Stomach (tissue), 9 donors: ENCODE data around the gene GTF2H3. TPM values are rescaled to one million over a fixed set of nuclear protein-coding genes. Genes with fewer than 3 reads are reported as not detected.
A peak's percentile ranks its signal among the peaks of the same experiment; 100 is the strongest.

Source experiments
- DNase-seq, 2 donors: peaks; one replicate each; pipeline versions ENCODE4 v3.0.0 to v3.0.0-alpha.2; 2013 to 2019
- H3K27ac ChIP-seq, 5 donors: fragments of 200-600 bp in 4 of 5; sonication (generic) in 4 of 5; one replicate each; pipeline ENCODE4 v1.5.1; 2013 to 2019; ENCODE audit warnings: mild to moderate bottlenecking in 1 of 5, moderate library complexity in 1 of 5
- H3K27me3 ChIP-seq, 3 donors: fragments of 200-600 bp; sonication (generic); one replicate each; pipeline ENCODE4 v1.5.1; 2017 to 2019; ENCODE audit warnings: mixed run types in 1 of 3
- H3K36me3 ChIP-seq, 4 donors: fragments of 200-600 bp; sonication (generic); 1 replicate in 3 of 4; 2 replicates in 1 of 4; pipeline ENCODE4 v1.5.1; 2016 to 2019
- H3K4me1 ChIP-seq, 4 donors: fragments of 200-600 bp; sonication (generic); one replicate each; pipeline ENCODE4 v1.5.1; 2016 to 2019
- H3K4me3 ChIP-seq, 4 donors: fragments of 200-600 bp; sonication (generic) in 3 of 4; one replicate each; pipeline ENCODE4 v1.5.1; 2016 to 2019; ENCODE audit warnings: mild to moderate bottlenecking in 1 of 4
- H3K9me3 ChIP-seq, 4 donors: fragments of 200-600 bp; sonication (generic); one replicate each; pipeline ENCODE4 v1.5.1; 2016 to 2019
- EP300 ChIP-seq: sonication (generic); formaldehyde crosslinking; IDR thresholded peaks from one replicate; pipeline ENCODE4 v1.6.1; 2017; ENCODE audit warnings: antibody characterized with exemption
- POLR2A ChIP-seq, 4 donors: fragments of 450-650 bp; IDR thresholded peaks; one replicate each; pipeline ENCODE4 v1.6.1; 2016; ENCODE audit warnings: antibody characterized with exemption in 4 of 4, control low read depth in 2 of 4, mild to moderate bottlenecking in 1 of 4, moderate library complexity in 1 of 4
- POLR2AphosphoS5 ChIP-seq, 3 donors: sonication (generic); formaldehyde crosslinking; IDR thresholded peaks; one replicate each; pipeline ENCODE4 v1.6.1; 2016; ENCODE audit warnings: antibody characterized with exemption in 3 of 3
- WGBS, 5 donors: extraction: QIAGEN DNeasy Blood & Tissue Kit in 3 of 5; methylation state at CpG; one replicate each; pipeline versions ENCODE4 v1.1.5 to v1.1.7; 2013 to 2018; 5-methylcytosine and 5-hydroxymethylcytosine counted together
- intact Hi-C: fragments of 100-400 bp; cut with DNase I; formaldehyde crosslinking; loops from one replicate; pipeline ENCODE4 v1.15.1; 2023; ENCODE audit warnings: low total_unique reads
- polyA plus RNA-seq, 3 donors: library from polyadenylated mRNA; stranded (reverse); fragments of 200-250 nt; gene quantifications; one replicate each; pipeline ENCODE4 v1.2.3, GENCODE V29; 2013
- small RNA-seq, 4 donors: library from RNA; depleted of rRNA; stranded (forward); fragments of <200 nt; gene quantifications; one replicate each; pipeline ENCODE3, GENCODE V24; 2016
- total RNA-seq, 5 donors: library from RNA; depleted of rRNA; stranded (reverse); fragments of >200 nt; gene quantifications; one replicate each; pipeline versions ENCODE4 v1.1.0 to v1.2.3, GENCODE V29; 2014 to 2016
- TF ChIP-seq, protein P1 (sequence below), 7 experiments: fragments of 450-650 bp in 4 of 7; fragments of 200-600 bp in 3 of 7; sonication (generic) in 3 of 7; IDR thresholded peaks; one replicate each; pipeline ENCODE4 v1.5.1; 2016 to 2019; ENCODE audit warnings: antibody characterized with exemption in 7 of 7, control low read depth in 2 of 7, mild to moderate bottlenecking in 1 of 7
- donor health status: healthy with polysubstance abuse.
- donor health status: Bipolar disorder and iron deficiency.
- donor health status: healthy.

GTF2H3 gene
- total and polyA plus RNA-seq, 8 donors, result 2.9 to 40.2 (median 7.6) TPM; not detected in 1

DNA sequence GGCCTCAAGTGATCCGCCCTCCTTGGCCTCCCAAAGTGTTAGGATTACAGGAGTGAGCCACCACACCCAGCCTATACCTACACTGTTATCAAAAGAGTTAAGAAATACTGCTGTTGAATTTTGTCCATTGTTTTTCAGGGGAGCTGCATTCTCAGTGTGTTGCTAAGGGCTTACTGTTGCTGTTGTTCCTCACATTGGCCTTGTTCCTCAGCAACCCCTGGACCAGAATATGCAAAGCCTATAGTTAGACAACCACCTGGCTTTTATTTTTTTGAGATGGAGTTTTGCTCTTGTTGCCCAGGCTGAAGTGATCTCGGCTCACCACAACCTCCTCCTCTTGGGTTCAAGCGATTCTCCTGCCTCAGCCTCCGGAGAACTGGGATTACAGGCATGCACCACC lies 73.8 kb downstream of the GTF2H3 start:
- TF ChIP-seq EP300 (no peak), POLR2A (IDR thresholded peaks at IDR 0.05) (no peak), POLR2AphosphoS5 (IDR thresholded peaks at IDR 0.05) (no peak)
- TF ChIP-seq, protein P1, sequence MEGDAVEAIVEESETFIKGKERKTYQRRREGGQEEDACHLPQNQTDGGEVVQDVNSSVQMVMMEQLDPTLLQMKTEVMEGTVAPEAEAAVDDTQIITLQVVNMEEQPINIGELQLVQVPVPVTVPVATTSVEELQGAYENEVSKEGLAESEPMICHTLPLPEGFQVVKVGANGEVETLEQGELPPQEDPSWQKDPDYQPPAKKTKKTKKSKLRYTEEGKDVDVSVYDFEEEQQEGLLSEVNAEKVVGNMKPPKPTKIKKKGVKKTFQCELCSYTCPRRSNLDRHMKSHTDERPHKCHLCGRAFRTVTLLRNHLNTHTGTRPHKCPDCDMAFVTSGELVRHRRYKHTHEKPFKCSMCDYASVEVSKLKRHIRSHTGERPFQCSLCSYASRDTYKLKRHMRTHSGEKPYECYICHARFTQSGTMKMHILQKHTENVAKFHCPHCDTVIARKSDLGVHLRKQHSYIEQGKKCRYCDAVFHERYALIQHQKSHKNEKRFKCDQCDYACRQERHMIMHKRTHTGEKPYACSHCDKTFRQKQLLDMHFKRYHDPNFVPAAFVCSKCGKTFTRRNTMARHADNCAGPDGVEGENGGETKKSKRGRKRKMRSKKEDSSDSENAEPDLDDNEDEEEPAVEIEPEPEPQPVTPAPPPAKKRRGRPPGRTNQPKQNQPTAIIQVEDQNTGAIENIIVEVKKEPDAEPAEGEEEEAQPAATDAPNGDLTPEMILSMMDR (IDR thresholded peaks at IDR 0.05), result no peak
- H3K4me3 ChIP-seq, result no peak overlapping the region
- H3K27ac ChIP-seq, result no peak overlapping the region
- no peaks in the 10 kb centered on the region for H3K27me3 ChIP-seq
- H3K36me3 ChIP-seq, result peaks cover 0 to 61% (median 40%) of the 10 kb centered on the region in 4 donors
- DNase-seq, result peak in 1 of 2 donors; percentile 5
- no peaks in the 10 kb centered on the region for H3K9me3 ChIP-seq
- intact Hi-C loops, result no loop called here
- peaks cover 0 to 11% (median 7%) of the 10 kb centered on the region in 4 donors for H3K4me1 ChIP-seq
- 88 to 94% (median 93%) methylated on average over 4 of the region's 4 CpGs for WGBS, 5 donors

Small RNAs within 50 kb of the gene (small RNA-seq; reads per million reads assigned to genes)
- 0 to 0.30 (median 0) reads per million in 4 donors for gene SNORA9B

Other genes starting within 250 kb of the GTF2H3 start
- 10 to 100 TPM; 22.8 to 64.6 (median 46.1) TPM for gene KMT5A, start 249.7 kb upstream of the GTF2H3 start, total RNA-seq
- 10 to 100 TPM; 16.5 to 20.4 (median 16.6) TPM for gene KMT5A, start 249.7 kb upstream of the GTF2H3 start, polyA plus RNA-seq
- gene RILPL2, start 197.1 kb upstream of the GTF2H3 start, total RNA-seq, result 1 to 10 TPM; 2.0 to 5.3 (median 3.8) TPM
- 1 to 10 TPM; 4.6 to 5.9 (median 5.5) TPM for gene RILPL2, start 197.1 kb upstream of the GTF2H3 start, polyA plus RNA-seq
- gene SNRNP35, start 175.7 kb upstream of the GTF2H3 start, total RNA-seq, result 10 to 100 TPM in 4 of 5 donors, 1 to 10 TPM in 1; 5.8 to 55.0 (median 22.8) TPM
- 10 to 100 TPM; 34.1 to 47.3 (median 45.8) TPM for gene SNRNP35, start 175.7 kb upstream of the GTF2H3 start, polyA plus RNA-seq
- gene RILPL1, start 100.1 kb upstream of the GTF2H3 start, total RNA-seq, result 10 to 100 TPM in 3 of 5 donors, 1 to 10 TPM in 2; 2.7 to 42.3 (median 13.9) TPM
- gene RILPL1, start 100.1 kb upstream of the GTF2H3 start, polyA plus RNA-seq, result 1 to 10 TPM; 3.8 to 9.3 (median 4.9) TPM
- 100 to 1,000 TPM in 3 of 5 donors, 10 to 100 TPM in 2; 66.5 to 463 (median 125) TPM for gene TMED2, start 49.3 kb upstream of the GTF2H3 start, total RNA-seq
- 10 to 100 TPM; 60.1 to 77.3 (median 63.1) TPM for gene TMED2, start 49.3 kb upstream of the GTF2H3 start, polyA plus RNA-seq
- gene DDX55, start 31.7 kb upstream of the GTF2H3 start, total RNA-seq, result 10 to 100 TPM; 18.5 to 78.2 (median 20.4) TPM
- gene DDX55, start 31.7 kb upstream of the GTF2H3 start, polyA plus RNA-seq, result 10 to 100 TPM in 2 of 3 donors, 1 to 10 TPM in 1; 7.5 to 17.6 (median 10.9) TPM
- 100 to 1,000 TPM in 3 of 5 donors, 10 to 100 TPM in 2; 33.6 to 194 (median 123) TPM for gene EIF2B1, start 143 bp upstream of the GTF2H3 start, total RNA-seq
- gene EIF2B1, start 143 bp upstream of the GTF2H3 start, polyA plus RNA-seq, result 10 to 100 TPM; 20.0 to 31.9 (median 29.1) TPM
- gene TCTN2, start 37.3 kb downstream of the GTF2H3 start, total RNA-seq, result 10 to 100 TPM in 3 of 5 donors, 1 to 10 TPM in 2; 1.2 to 24.1 (median 17.1) TPM
- 1 to 10 TPM; 2.1 to 2.8 (median 2.8) TPM for gene TCTN2, start 37.3 kb downstream of the GTF2H3 start, polyA plus RNA-seq
- gene ATP6V0A2, start 78.5 kb downstream of the GTF2H3 start, total RNA-seq, result 10 to 100 TPM in 3 of 5 donors, 1 to 10 TPM in 2; 4.7 to 91.2 (median 46.5) TPM
- 1 to 10 TPM; 2.1 to 3.8 (median 3.3) TPM for gene ATP6V0A2, start 78.5 kb downstream of the GTF2H3 start, polyA plus RNA-seq
- under 1 TPM in 2 of 5 donors, not detected in 3; under 0.01 to 0.92 TPM for gene DNAH10, start 128.5 kb downstream of the GTF2H3 start, total RNA-seq
- gene DNAH10, start 128.5 kb downstream of the GTF2H3 start, polyA plus RNA-seq, result under 1 TPM; 0.03 to 0.25 (median 0.15) TPM